ENCODE measurements around the gene GRIP1. TPM values are rescaled to one million over a fixed set of nuclear protein-coding genes. Genes with fewer than 3 reads are reported as not detected.

The GRIP1 gene
- total RNA-seq, 2 experiments from 2014 or later, result 0.53 to 0.95 TPM

DNA sequence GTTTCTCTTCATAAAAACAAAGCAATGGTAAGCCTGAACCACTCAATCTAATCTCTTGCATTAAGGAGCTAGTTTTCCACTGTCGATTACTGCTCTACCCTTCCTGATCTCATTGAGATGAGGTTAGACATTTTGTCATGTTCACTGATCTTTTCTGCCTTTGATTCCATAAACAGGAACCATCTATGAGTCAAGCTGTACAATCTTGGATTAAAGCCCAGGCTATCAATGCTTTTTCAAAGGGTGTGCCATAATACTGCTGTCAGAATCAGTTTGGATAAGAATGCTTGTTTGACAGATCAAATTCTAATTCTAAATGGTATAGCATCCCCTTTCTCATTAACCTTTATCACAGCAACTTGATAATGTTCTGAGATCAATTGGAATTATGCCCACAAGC, 16.1 kb downstream of the GRIP1 start:
- DNase-seq, result no peak
- Mint-ChIP-seq H3K36me3 (no peaks in the 10 kb centered on the region), H3K4me1 (ENCODE audit: low read depth) (no peaks in the 10 kb centered on the region), H3K27me3 (peaks cover 16% of the 10 kb centered on the region), H3K9me3 (no peaks in the 10 kb centered on the region), H3K4me3 (no peak overlapping the region), H3K27ac (no peak overlapping the region)
- intact Hi-C loops (cut with micrococcal nuclease), result no loop called here
- ChIA-PET POLR2A (no interaction called here), CTCF (no interaction called here)

GRCh38 chr12:66662179-66662578, 16.7 kb downstream of the GRIP1 start:
- Mint-ChIP-seq H3K9me3 (no peaks in the 10 kb centered on the region), H3K4me3 (no peak overlapping the region), H3K4me1 (ENCODE audit: low read depth) (no peaks in the 10 kb centered on the region), H3K36me3 (no peaks in the 10 kb centered on the region), H3K27ac (no peak overlapping the region), H3K27me3 (peaks cover 16% of the 10 kb centered on the region)
- ChIA-PET CTCF (no interaction called here), POLR2A (no interaction called here)
- intact Hi-C loops (cut with micrococcal nuclease), result no loop called here
- DNase-seq, result no peak

DNA sequence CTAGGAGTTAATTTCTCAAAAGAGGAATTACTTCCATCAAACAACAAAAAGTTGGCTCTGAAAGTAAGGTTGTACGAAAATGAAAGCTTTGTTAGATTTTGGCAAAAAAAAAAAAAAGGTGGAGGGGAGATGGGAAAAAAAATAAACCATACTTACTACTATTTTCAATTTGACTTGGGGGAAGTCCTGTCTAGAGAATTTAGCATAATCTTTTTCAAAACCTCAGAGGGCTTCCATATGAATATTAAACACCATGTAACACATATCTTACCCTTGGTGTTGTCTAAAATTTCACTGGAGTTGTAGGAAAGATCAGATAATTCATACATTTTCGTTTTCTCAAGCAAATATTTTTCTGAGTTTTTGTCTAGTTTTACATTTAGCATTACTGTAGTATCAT, 17.5 kb downstream of the GRIP1 start:
- Mint-ChIP-seq H3K4me3 (no peak overlapping the region), H3K27me3 (peaks cover 16% of the 10 kb centered on the region), H3K27ac (no peak overlapping the region), H3K9me3 (no peaks in the 10 kb centered on the region), H3K4me1 (ENCODE audit: low read depth) (no peaks in the 10 kb centered on the region), H3K36me3 (no peaks in the 10 kb centered on the region)
- ChIA-PET CTCF (no interaction called here), POLR2A (no interaction called here)
- no peak for DNase-seq
- intact Hi-C loops (cut with micrococcal nuclease), result no loop called here

DNA sequence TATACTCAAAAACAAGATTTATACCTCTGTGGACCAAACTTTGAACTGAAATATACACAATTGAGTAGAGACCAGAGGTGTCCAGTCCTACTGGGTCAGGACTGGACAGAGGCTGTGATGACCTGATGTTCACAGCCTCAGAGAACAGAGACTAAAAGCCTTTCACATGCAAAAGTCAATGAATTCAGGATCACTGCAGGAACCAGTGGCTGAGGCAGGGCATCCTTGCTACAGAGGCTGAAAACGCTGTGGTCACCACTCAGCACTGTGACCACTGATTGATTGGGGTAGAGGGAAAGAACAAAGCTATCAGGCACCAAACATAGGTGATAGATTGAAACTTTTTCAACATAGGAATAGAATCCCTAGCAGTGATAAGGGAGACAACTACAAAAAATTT, 25.1 kb downstream of the GRIP1 start:
- no peaks in the 10 kb centered on the region for H3K9me3 Mint-ChIP-seq
- H3K27ac Mint-ChIP-seq, result no peak overlapping the region
- CTCF ChIA-PET, result no interaction called here
- H3K27me3 Mint-ChIP-seq, result peaks cover under 1% of the 10 kb centered on the region
- H3K36me3 Mint-ChIP-seq, result no peaks in the 10 kb centered on the region
- H3K4me1 Mint-ChIP-seq (ENCODE audit: low read depth), result no peaks in the 10 kb centered on the region
- DNase-seq, result no peak
- no peak overlapping the region for H3K4me3 Mint-ChIP-seq
- intact Hi-C loops (cut with micrococcal nuclease), result no loop called here
- POLR2A ChIA-PET, result no interaction called here

DNA sequence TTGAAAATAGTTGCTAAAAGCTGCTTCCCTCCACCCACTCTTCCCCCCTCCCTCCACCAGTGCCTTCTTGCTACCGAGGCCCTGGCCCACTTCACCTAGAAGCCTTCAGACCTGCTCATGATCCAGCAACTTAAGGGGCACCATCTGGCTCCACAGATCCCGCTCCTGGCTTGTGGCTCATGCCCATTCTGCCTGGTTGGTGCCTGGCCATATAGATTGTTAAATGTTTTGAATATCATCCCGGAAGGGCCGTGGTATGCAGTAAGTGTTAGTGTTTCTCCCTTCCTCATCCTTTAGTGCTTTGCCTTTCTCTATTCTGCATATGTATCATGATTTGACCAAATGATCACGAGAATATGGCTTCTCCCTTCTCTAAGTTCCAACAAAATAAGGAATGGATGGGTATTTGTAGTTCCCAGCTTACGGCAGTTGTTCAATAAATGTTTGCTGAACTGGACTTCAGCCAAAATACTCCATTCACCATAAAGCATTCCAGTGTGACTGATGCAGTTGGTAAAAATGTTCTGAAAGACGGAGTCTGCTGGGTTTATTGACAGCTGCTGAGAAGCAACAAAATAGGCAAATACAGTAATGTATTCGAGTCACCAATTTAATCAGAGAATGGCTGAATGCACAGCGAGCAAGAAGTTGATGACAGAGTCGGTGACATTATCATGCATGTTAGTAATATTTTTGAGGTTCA, 30.7 kb downstream of the GRIP1 start:
- H3K4me3 Mint-ChIP-seq, result no peak overlapping the region
- ChIA-PET POLR2A (no interaction called here), CTCF (no interaction called here)
- no peaks in the 10 kb centered on the region for H3K27me3 Mint-ChIP-seq
- H3K27ac Mint-ChIP-seq, result no peak overlapping the region
- no peak for DNase-seq
- no peaks in the 10 kb centered on the region for H3K4me1 Mint-ChIP-seq (ENCODE audit: low read depth)
- intact Hi-C loops (cut with micrococcal nuclease), result no loop called here
- no peaks in the 10 kb centered on the region for H3K36me3 Mint-ChIP-seq
- no peaks in the 10 kb centered on the region for H3K9me3 Mint-ChIP-seq

- ChIA-PET CTCF (no interaction called here), POLR2A (no interaction called here)
- no peaks in the 10 kb centered on the region for H3K4me1 Mint-ChIP-seq (ENCODE audit: low read depth)
- H3K4me3 Mint-ChIP-seq, result no peak overlapping the region
- H3K36me3 Mint-ChIP-seq, result no peaks in the 10 kb centered on the region
- H3K9me3 Mint-ChIP-seq, result no peaks in the 10 kb centered on the region
- H3K27me3 Mint-ChIP-seq, result no peaks in the 10 kb centered on the region
- intact Hi-C loops (cut with micrococcal nuclease), result no loop called here
- no peak for DNase-seq
- no peak overlapping the region for H3K27ac Mint-ChIP-seq
Observed at GRCh38 chr12:66647034-66647691, 31.7 kb downstream of the GRIP1 start.

DNA sequence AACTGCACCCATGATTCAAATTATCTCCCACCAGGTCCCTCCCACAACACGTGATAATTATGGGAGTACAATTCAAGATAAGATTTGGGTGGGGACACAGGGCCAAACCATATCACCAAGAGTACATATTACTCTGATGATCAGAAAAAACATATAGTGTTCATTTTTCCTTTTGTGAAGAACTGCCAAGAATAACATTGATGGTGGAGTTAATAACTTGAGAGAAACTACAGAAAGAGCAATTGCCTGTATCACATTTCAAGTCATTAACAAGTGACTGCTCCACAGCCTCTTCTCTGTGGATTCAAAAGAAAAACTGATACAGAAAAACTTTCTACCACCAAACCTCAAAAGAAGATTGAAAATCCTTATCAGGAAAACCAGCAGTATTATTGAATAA, 34.7 kb downstream of the GRIP1 start:
- intact Hi-C loops (cut with micrococcal nuclease), result no loop called here
- H3K27me3 Mint-ChIP-seq, result no peaks in the 10 kb centered on the region
- POLR2A ChIA-PET, result no interaction called here
- no peak overlapping the region for H3K4me3 Mint-ChIP-seq
- no peaks in the 10 kb centered on the region for H3K4me1 Mint-ChIP-seq (ENCODE audit: low read depth)
- CTCF ChIA-PET, result no interaction called here
- no peak for DNase-seq
- H3K36me3 Mint-ChIP-seq, result no peaks in the 10 kb centered on the region
- no peak overlapping the region for H3K27ac Mint-ChIP-seq
- H3K9me3 Mint-ChIP-seq, result no peaks in the 10 kb centered on the region

- Mint-ChIP-seq H3K4me1 (ENCODE audit: low read depth) (no peaks in the 10 kb centered on the region), H3K27ac (no peak overlapping the region), H3K4me3 (no peak overlapping the region), H3K36me3 (no peaks in the 10 kb centered on the region), H3K9me3 (no peaks in the 10 kb centered on the region), H3K27me3 (peaks cover 2% of the 10 kb centered on the region)
- POLR2A ChIA-PET, result no interaction called here
- DNase-seq, result no peak
- CTCF ChIA-PET, result no interaction called here
- intact Hi-C loops (cut with micrococcal nuclease), result no loop called here
Observed at GRCh38 chr12:66640691-66641460, 38.0 kb downstream of the GRIP1 start.

GRCh38 chr12:66638666-66639065, 40.2 kb downstream of the GRIP1 start:
- intact Hi-C loops (cut with micrococcal nuclease), result no loop called here
- ChIA-PET CTCF (no interaction called here), POLR2A (no interaction called here)
- no peak for DNase-seq
- Mint-ChIP-seq H3K4me1 (ENCODE audit: low read depth) (no peaks in the 10 kb centered on the region), H3K27me3 (peaks cover 2% of the 10 kb centered on the region), H3K4me3 (no peak overlapping the region), H3K27ac (no peak overlapping the region), H3K36me3 (no peaks in the 10 kb centered on the region), H3K9me3 (no peaks in the 10 kb centered on the region)

- no peaks in the 10 kb centered on the region for H3K9me3 Mint-ChIP-seq
- ChIA-PET POLR2A (no interaction called here), CTCF (no interaction called here)
- peaks cover 4% of the 10 kb centered on the region for H3K27me3 Mint-ChIP-seq
- no peak for DNase-seq
- no peak overlapping the region for H3K4me3 Mint-ChIP-seq
- H3K4me1 Mint-ChIP-seq (ENCODE audit: low read depth), result no peaks in the 10 kb centered on the region
- intact Hi-C loops (cut with micrococcal nuclease), result no loop called here
- no peaks in the 10 kb centered on the region for H3K36me3 Mint-ChIP-seq
- no peak overlapping the region for H3K27ac Mint-ChIP-seq
Observed at GRCh38 chr12:66637699-66638301, 41.1 kb downstream of the GRIP1 start.

DNA sequence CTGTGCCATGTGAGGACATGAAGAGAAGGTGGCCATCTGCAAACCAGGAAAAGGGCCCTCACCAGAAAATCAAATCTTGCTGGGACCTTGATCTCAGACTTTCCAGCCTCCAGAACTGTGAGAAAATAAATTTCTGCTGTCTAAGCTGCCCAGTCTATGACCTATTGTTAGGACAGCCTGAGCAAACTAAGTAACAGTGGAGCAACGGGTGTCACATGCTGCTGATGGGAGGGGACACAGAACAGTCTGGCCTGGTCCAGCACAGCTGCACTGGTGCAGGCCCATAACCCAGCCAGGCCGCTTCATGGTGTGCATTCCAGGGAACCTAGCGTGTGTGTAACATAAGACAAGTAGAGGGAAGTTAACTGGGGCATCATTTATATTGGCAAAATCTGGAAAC, 42.1 kb downstream of the GRIP1 start:
- CTCF ChIA-PET, result no interaction called here
- Mint-ChIP-seq H3K4me3 (no peak overlapping the region), H3K9me3 (no peaks in the 10 kb centered on the region), H3K36me3 (no peaks in the 10 kb centered on the region), H3K27me3 (peaks cover 4% of the 10 kb centered on the region), H3K4me1 (ENCODE audit: low read depth) (no peaks in the 10 kb centered on the region), H3K27ac (no peak overlapping the region)
- intact Hi-C loops (cut with micrococcal nuclease), result no loop called here
- no peak for DNase-seq
- POLR2A ChIA-PET, result no interaction called here

GRCh38 chr12:66633676-66634075, 45.2 kb downstream of the GRIP1 start:
- no peak for DNase-seq

More at GRCh38 chr12:66633676-66634075, 45.2 kb downstream of the GRIP1 start:
- H3K36me3 Mint-ChIP-seq, result no peaks in the 10 kb centered on the region
- intact Hi-C loops (cut with micrococcal nuclease), result no loop called here
- H3K27ac Mint-ChIP-seq, result no peak overlapping the region
- ChIA-PET POLR2A (no interaction called here), CTCF (no interaction called here)
- no peak overlapping the region for H3K4me3 Mint-ChIP-seq
- H3K9me3 Mint-ChIP-seq, result no peaks in the 10 kb centered on the region
- peaks cover 7% of the 10 kb centered on the region for H3K27me3 Mint-ChIP-seq
- no peaks in the 10 kb centered on the region for H3K4me1 Mint-ChIP-seq (ENCODE audit: low read depth)

All from activated CD4-positive, alpha-beta memory T cell treated with anti-CD3 and anti-CD28 coated beads for 36 hours (primary cell).